Thymus (tissue), 11 donors: Measurements from ENCODE around the gene ZNF830. TPM values are rescaled to one million over a fixed set of nuclear protein-coding genes. Genes with fewer than 3 reads are reported as not detected.
A peak's percentile ranks its signal among the peaks of the same experiment; 100 is the strongest.

Experiments used
- DNase-seq, 9 donors: peaks; one replicate each; pipeline ENCODE4 v3.0.0-alpha.2; 2013; ENCODE audit warnings: low spot score in 9 of 9, low read depth in 6 of 9, missing footprints in 1 of 9
- H3K27ac ChIP-seq, 2 donors: one replicate each; pipeline ENCODE4 v1.5.1; 2013; ENCODE audit warnings: control low read depth in 1 of 2, low read depth in 1 of 2, low read length in 1 of 2, mild to moderate bottlenecking in 1 of 2, moderate library complexity in 1 of 2
- H3K27me3 ChIP-seq, 2 donors: one replicate each; pipeline ENCODE4 v1.5.1; 2013; ENCODE audit warnings: low read length in 1 of 2; ENCODE audit not compliant: control insufficient read depth in 2 of 2, insufficient read depth in 1 of 2
- H3K36me3 ChIP-seq, 2 donors: one replicate each; pipeline ENCODE4 v1.5.1; 2013; ENCODE audit warnings: low read length in 1 of 2, mild to moderate bottlenecking in 1 of 2, moderate library complexity in 1 of 2; ENCODE audit not compliant: control insufficient read depth in 2 of 2, insufficient read depth in 2 of 2
- H3K4me1 ChIP-seq, 2 donors: one replicate each; pipeline ENCODE4 v1.5.1; 2013; ENCODE audit warnings: low read length in 2 of 2; ENCODE audit not compliant: control insufficient read depth in 2 of 2, insufficient read depth in 2 of 2
- H3K4me3 ChIP-seq, 2 donors: one replicate each; pipeline ENCODE4 v1.5.1; 2013; ENCODE audit warnings: low read length in 2 of 2, control low read depth in 1 of 2, mild to moderate bottlenecking in 1 of 2
- H3K9me3 ChIP-seq, 2 donors: one replicate each; pipeline ENCODE4 v1.5.1; 2013; ENCODE audit warnings: low read length in 1 of 2, mild to moderate bottlenecking in 1 of 2; ENCODE audit not compliant: control insufficient read depth in 2 of 2, insufficient read depth in 1 of 2
- WGBS: extraction: QIAGEN DNeasy Blood & Tissue Kit; methylation state at CpG from one replicate; pipeline ENCODE4 v1.1.7; 2013; 5-methylcytosine and 5-hydroxymethylcytosine counted together
- polyA plus RNA-seq: library from polyadenylated mRNA; stranded (reverse); fragments of 200-250 nt; gene quantifications from one replicate; pipeline ENCODE4 v1.2.3, GENCODE V29; 2013
- total RNA-seq: library from RNA; stranded (reverse); fragments of 120-200 nt; gene quantifications from one replicate; pipeline ENCODE4 v1.2.4, GENCODE V29; 2013
- donor health status: healthy.

The ZNF830 gene
- total and polyA plus RNA-seq, 2 donors, result 21.9 to 30.3 TPM

GRCh38 chr17:34958438-34958837 lies 2.9 kb upstream of the ZNF830 start:
- Histone ChIP-seq H3K27ac (no peak overlapping the region), H3K9me3 (no peaks in the 10 kb centered on the region)
- 95% methylated on average over 1 of the region's 1 CpG for WGBS

DNA sequence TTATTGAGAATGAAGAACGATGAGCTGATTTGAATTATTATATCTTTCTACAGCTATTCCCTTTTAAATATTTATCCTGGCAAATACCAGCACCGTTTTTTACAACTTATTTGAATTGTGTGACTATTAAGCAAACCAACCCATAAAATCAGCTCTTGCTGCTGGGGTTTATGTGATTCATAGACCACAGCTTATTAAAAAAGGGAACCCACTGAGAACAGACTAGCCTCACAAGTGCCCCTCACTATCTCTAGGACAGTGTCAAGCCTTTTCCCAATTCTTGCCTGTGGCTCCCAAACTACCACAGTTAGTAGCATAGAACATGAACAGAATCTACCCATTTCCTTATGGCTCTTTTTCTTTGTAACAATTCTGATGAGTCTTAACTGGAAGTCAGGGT lies 12.8 kb downstream of the ZNF830 start:
- WGBS, result 63% methylated on average over 2 of the region's 2 CpGs
- no peak overlapping the region for H3K4me3 ChIP-seq
- H3K27ac ChIP-seq, result no peak overlapping the region
- DNase-seq, result no peak
- H3K36me3 ChIP-seq, result no peaks in the 10 kb centered on the region
- H3K4me1 ChIP-seq, result no peaks in the 10 kb centered on the region
- H3K27me3 ChIP-seq, result no peaks in the 10 kb centered on the region
- no peaks in the 10 kb centered on the region for H3K9me3 ChIP-seq

More at GRCh38 chr17:34958438-34958837, 2.9 kb upstream of the ZNF830 start:
- Histone ChIP-seq H3K36me3 (no peaks in the 10 kb centered on the region), H3K4me3 (no peak overlapping the region), H3K4me1 (peaks cover 7 to 8% of the 10 kb centered on the region in 2 donors), H3K27me3 (peaks cover 3 to 6% of the 10 kb centered on the region in 2 donors)
- DNase-seq, result no peak

DNA sequence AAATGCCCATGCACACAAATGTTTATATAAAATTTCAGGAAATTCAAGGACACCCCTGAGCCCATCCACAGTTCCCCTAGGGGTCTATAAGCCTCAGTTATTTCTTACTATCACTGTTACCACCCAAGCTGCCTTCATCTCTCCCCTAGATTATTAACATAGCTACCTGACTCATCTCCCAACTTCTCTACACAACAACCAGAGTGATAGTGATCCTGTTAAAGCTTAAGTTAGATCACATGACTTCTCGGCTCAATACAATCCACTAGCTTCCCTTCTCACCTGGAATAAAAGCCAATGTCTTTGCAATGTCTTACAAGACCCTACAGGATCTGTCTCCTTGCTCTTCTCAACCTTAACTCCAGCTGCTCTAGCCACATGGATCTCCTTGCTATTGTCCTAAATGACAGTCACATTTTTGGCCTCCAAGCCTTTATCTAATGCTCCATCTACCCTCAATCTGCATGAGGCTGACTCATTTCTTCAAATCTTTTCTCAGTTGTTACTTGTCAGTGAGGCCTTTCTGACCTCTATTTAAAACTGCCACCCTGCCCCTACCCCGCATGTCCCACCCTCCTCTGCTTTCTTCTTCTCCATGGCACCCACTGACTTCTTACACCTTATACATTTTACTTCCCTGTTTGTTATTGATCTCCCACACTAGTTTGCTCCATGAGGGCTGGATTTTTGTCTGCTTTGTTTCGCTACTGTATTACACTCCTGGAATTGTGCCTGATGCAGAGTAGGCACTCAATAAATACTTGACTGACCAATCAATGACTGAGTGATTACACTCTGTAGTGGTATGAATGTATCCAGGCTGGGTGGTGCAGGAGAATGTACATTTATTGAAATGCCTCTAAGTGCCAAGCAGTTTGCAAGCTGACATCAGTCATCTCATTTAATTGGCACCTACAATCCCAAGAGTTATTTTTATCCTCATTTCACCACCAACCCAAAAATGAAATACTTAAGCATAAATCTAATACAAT lies 13.8 kb downstream of the ZNF830 start:
- Histone ChIP-seq H3K4me3 (no peak overlapping the region), H3K27ac (no peak overlapping the region), H3K27me3 (no peaks in the 10 kb centered on the region), H3K36me3 (no peaks in the 10 kb centered on the region), H3K9me3 (no peaks in the 10 kb centered on the region), H3K4me1 (peaks cover 0 to 5% of the 10 kb centered on the region in 2 donors)
- 92% methylated on average over 3 of the region's 3 CpGs for WGBS
- DNase-seq, result no peak

- H3K36me3 ChIP-seq, result peaks cover 0 to 6% of the 10 kb centered on the region in 2 donors
- H3K9me3 ChIP-seq, result no peaks in the 10 kb centered on the region
- no peak for DNase-seq
- H3K27ac ChIP-seq, result no peak overlapping the region
- no peaks in the 10 kb centered on the region for H3K27me3 ChIP-seq
- no peak overlapping the region for H3K4me3 ChIP-seq
- 97% methylated on average over 7 of the region's 7 CpGs for WGBS
- peaks cover 0 to 14% of the 10 kb centered on the region in 2 donors for H3K4me1 ChIP-seq
Measured at GRCh38 chr17:34979153-34979552, 17.8 kb downstream of the ZNF830 start.

DNA sequence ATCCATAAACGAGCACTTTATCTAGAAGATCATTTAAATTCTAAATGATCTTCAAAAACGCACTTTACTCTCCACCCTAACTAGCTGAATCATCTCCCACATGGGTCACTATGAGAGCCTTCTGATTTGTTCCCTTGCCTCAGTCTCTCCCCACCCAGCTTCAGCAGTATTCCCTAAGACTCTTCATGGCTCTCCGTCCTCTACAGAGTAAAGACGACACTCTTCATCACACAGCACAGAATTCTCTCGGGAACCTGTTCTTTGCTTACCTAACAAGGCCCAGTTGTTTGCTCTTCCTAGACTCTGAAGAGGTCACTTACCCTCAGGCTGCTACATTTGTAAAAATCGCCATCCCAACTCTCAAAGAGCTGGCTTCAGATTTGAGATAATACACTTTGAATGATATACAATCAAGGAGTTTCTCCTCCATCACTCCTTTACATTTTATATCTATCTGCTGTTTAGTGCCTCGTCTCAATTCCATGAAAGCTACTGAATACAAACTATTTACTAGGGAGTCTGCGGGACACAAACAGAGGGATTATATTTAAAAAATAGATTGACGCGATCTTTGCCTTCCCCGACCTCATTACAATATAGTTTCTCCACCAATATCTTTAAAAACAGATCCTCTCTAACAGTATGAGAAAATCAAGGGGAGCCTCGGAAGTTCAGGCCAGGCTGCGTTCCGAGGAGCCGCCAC lies 18.5 kb downstream of the ZNF830 start:
- peaks cover 0 to 6% of the 10 kb centered on the region in 2 donors for H3K36me3 ChIP-seq
- 33% methylated on average over 15 of the region's 15 CpGs for WGBS
- H3K27me3 ChIP-seq, result no peaks in the 10 kb centered on the region
- peak overlapping the region; percentile 84 to 93 for H3K27ac ChIP-seq
- no peaks in the 10 kb centered on the region for H3K9me3 ChIP-seq
- DNase-seq, result no peak
- peaks cover 0 to 14% of the 10 kb centered on the region in 2 donors for H3K4me1 ChIP-seq
- peak overlapping the region; percentile 78 to 96 for H3K4me3 ChIP-seq

DNA sequence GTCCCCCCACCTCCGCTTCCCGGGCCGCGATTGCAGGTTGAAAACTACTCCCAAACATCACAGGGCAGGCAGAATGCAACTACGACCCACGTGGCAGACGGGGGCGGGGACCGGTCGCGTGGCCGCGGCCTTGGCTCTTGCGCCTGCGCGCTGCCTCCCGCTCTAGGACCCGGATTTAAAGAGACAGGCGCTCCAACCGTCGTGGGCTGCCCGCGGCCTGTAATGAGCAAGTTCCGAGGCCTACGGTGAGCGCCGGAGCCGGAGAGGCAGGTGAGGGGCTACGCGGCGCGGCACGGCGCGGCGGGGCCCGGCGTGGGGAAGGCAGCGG lies 19.0 kb downstream of the ZNF830 start, which contains the start of gene LIG3:
LIG3 (plus strand) TSS at position 160 of the 328 bp plus-strand sequence. CDS start 2,494 bp downstream, outside the sequence.
- peak; percentile 81 to 96 (median 88) for DNase-seq
- under 1% methylated on average over 39 of the region's 39 CpGs for WGBS
- Histone ChIP-seq H3K27me3 (no peaks in the 10 kb centered on the region), H3K9me3 (no peaks in the 10 kb centered on the region), H3K27ac (peak within 1 kb of the TSS; percentile 91 to 93), H3K36me3 (peaks cover 0 to 6% of the 10 kb centered on the region in 2 donors), H3K4me1 (peaks cover 0 to 14% of the 10 kb centered on the region in 2 donors), H3K4me3 (peak within 1 kb of the TSS; percentile 78 to 96)

GRCh38 chr17:34980681-34981537 lies 19.6 kb downstream of the ZNF830 start:
- H3K27ac ChIP-seq, result peak overlapping the region; percentile 91 to 93
- H3K9me3 ChIP-seq, result no peaks in the 10 kb centered on the region
- peak in 8 of 9 donors; percentile 35 to 81 (median 49) for DNase-seq
- no peaks in the 10 kb centered on the region for H3K27me3 ChIP-seq
- H3K4me1 ChIP-seq, result peaks cover 0 to 14% of the 10 kb centered on the region in 2 donors
- WGBS, result under 1% methylated on average over 69 of the region's 69 CpGs
- H3K4me3 ChIP-seq, result peak overlapping the region; percentile 78 to 96
- H3K36me3 ChIP-seq, result peaks cover 0 to 6% of the 10 kb centered on the region in 2 donors

GRCh38 chr17:34981538-34982241 lies 20.4 kb downstream of the ZNF830 start:
- H3K4me1 ChIP-seq, result peaks cover 0 to 14% of the 10 kb centered on the region in 2 donors
- peak overlapping the region in 1 of 2 donors; percentile 91 for H3K27ac ChIP-seq
- peak overlapping the region; percentile 78 to 96 for H3K4me3 ChIP-seq
- no peak for DNase-seq
- peaks cover 1 to 7% of the 10 kb centered on the region in 2 donors for H3K36me3 ChIP-seq
- no peaks in the 10 kb centered on the region for H3K27me3 ChIP-seq
- WGBS, result 39% methylated on average over 8 of the region's 8 CpGs
- no peaks in the 10 kb centered on the region for H3K9me3 ChIP-seq
